ENCODE results near the gene CIRBP.

- TF ChIP-seq POLR2AphosphoS5 (IDR thresholded peaks at IDR 0.05; ENCODE audit: low read depth, low read length) (no peak), SIN3A (IDR thresholded peaks at IDR 0.05; ENCODE audit: borderline replicate concordance, insufficient read depth, low read length) (no peak), REST (IDR thresholded peaks at IDR 0.05; ENCODE audit: insufficient read depth in 1 of 2, low read depth in 2 of 2, low read length in 2 of 2) (no peak)
Observed at GRCh38 chr19:1321539-1321938, 52.4 kb downstream of the CIRBP start.

Measured in PFSK-1 (cell line).